MCF 10A (cell line): ENCODE results near the gene VASH1. TPM values are rescaled to one million over a fixed set of nuclear protein-coding genes. Genes with fewer than 3 reads are reported as not detected.

Experiments
- BruUV-seq: library from RNA; stranded (reverse); fragments of 400-500 nt; replicated peaks from 2 replicates; lab custom pipeline; 2021; lab: Mats Ljungman, UMichigan
- CTCF ChIA-PET: fragments of 300-600 bp; sonication (Branson Sonifier 250); formaldehyde crosslinking; extraction: SDS; loops from one replicate; lab custom pipeline; 2021; ENCODE audit warnings: antibody characterized with exemption, inconsistent platforms; lab: Yijun Ruan, JAX
- POLR2A ChIA-PET: fragments of 300-600, 350-650 bp; sonication (Branson Sonifier 250); formaldehyde crosslinking; extraction: SDS; loops from one replicate; lab custom pipeline; 2020; ENCODE audit warnings: antibody characterized with exemption, inconsistent platforms; lab: Yijun Ruan, JAX
- DNase-seq: peaks from one replicate; pipeline ENCODE4 v3.0.0-alpha.2; 2018; ENCODE audit not compliant: unreplicated experiment
- H3K27ac Mint-ChIP-seq: one replicate; pipeline ENCODE4 v1.8.0; 2022; ENCODE audit warnings: mild to moderate bottlenecking, low read depth, mixed read lengths; ENCODE audit not compliant: unreplicated experiment
- H3K27me3 Mint-ChIP-seq: one replicate; pipeline ENCODE4 v1.8.0; 2022; ENCODE audit warnings: mixed read lengths; ENCODE audit not compliant: insufficient read depth, unreplicated experiment
- H3K36me3 Mint-ChIP-seq: one replicate; pipeline ENCODE4 v1.8.0; 2022; ENCODE audit warnings: mild to moderate bottlenecking, moderate library complexity, mixed read lengths; ENCODE audit not compliant: insufficient read depth, unreplicated experiment
- H3K4me1 Mint-ChIP-seq: one replicate; pipeline ENCODE4 v1.8.0; 2022; ENCODE audit warnings: mixed read lengths; ENCODE audit not compliant: insufficient read depth, unreplicated experiment
- H3K4me3 Mint-ChIP-seq: one replicate; pipeline ENCODE4 v1.8.0; 2022; ENCODE audit warnings: mild to moderate bottlenecking, moderate library complexity, mixed read lengths; ENCODE audit not compliant: unreplicated experiment
- H3K9me3 Mint-ChIP-seq: one replicate; pipeline ENCODE4 v1.8.0; 2022; ENCODE audit warnings: mixed read lengths; ENCODE audit not compliant: unreplicated experiment
- intact Hi-C: fragments of 100-400 bp; cut with micrococcal nuclease; formaldehyde crosslinking; loops from 2 replicates; pipeline ENCODE4 v1.14.1; 2022
- total RNA-seq: library from RNA; stranded (reverse); gene quantifications from 2 replicates; pipeline ENCODE4 v1.2.3, GENCODE V29; 2022
- TF ChIP-seq, protein P1 (sequence below): fragments of 200-600 bp; IDR thresholded peaks from one replicate; pipeline ENCODE4 v1.8.0; 2022; ENCODE audit warnings: antibody characterized with exemption, mild to moderate bottlenecking; ENCODE audit not compliant: unreplicated experiment

VASH1 gene
- total RNA-seq, 1 experiment from 2014 or later, result 0.35 TPM

DNA sequence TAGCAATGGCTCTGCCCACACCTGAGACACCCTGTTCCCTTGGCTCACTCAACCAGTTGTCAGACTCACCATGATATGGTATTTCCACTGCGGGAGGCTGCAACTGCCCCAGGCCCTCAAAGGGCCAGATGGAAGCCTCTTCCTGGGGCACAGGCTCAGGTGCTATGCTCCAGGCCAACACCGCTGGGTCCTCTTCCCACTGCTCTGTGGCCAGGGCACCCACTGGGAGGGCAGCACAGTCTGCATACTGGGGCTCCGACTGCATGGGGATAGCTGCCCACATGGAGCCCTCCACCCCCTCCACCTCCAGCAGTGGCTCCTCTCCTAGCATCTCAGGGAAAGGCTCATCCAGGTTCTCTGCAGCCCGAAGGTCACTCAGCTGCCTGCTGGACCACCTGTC is 47.7 kb downstream of the VASH1 start:
- Mint-ChIP-seq H3K9me3 (no peaks in the 10 kb centered on the region), H3K36me3 (peaks cover 25% of the 10 kb centered on the region), H3K27me3 (no peaks in the 10 kb centered on the region), H3K4me1 (peaks cover 14% of the 10 kb centered on the region), H3K27ac (no peak overlapping the region), H3K4me3 (no peak overlapping the region)
- intact Hi-C loops, result no loop called here
- POLR2A ChIA-PET, result no interaction called here
- no peak for DNase-seq
- no TSS peak for BruUV-seq
- TF ChIP-seq, protein P1, sequence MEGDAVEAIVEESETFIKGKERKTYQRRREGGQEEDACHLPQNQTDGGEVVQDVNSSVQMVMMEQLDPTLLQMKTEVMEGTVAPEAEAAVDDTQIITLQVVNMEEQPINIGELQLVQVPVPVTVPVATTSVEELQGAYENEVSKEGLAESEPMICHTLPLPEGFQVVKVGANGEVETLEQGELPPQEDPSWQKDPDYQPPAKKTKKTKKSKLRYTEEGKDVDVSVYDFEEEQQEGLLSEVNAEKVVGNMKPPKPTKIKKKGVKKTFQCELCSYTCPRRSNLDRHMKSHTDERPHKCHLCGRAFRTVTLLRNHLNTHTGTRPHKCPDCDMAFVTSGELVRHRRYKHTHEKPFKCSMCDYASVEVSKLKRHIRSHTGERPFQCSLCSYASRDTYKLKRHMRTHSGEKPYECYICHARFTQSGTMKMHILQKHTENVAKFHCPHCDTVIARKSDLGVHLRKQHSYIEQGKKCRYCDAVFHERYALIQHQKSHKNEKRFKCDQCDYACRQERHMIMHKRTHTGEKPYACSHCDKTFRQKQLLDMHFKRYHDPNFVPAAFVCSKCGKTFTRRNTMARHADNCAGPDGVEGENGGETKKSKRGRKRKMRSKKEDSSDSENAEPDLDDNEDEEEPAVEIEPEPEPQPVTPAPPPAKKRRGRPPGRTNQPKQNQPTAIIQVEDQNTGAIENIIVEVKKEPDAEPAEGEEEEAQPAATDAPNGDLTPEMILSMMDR, result no peak
- CTCF ChIA-PET, result interaction anchor here (0.9 to 4.3 kb wide), 2 partner anchors 24 to 99 kb away, joined by 4 to 68 read pairs; no protein-coding TSS in a partner anchor

DNA sequence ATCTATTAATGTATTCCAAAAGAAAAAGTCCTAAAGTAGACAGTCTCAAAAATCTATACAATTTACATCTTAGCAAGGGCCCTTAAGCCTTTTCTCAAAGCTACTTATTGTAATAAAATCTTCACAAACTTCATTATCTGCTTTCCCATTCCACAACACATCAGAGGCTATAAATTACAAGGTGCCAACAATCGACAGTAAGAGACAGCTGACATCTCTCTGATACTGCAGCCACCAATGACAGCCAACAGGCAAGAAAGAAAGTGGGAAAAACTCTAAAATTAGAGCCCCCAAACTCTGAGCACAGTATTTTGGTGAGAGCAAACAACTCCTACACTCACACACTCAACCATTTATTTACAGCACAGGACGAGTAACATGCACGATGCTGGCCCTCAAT is 49.3 kb downstream of the VASH1 start:
- Mint-ChIP-seq H3K27ac (peak overlapping the region; percentile 91), H3K9me3 (no peaks in the 10 kb centered on the region), H3K27me3 (no peaks in the 10 kb centered on the region), H3K36me3 (peaks cover 21% of the 10 kb centered on the region), H3K4me1 (peaks cover 14% of the 10 kb centered on the region), H3K4me3 (peak overlapping the region; percentile 97)
- TF ChIP-seq, protein P1, result no peak
- ChIA-PET POLR2A (interaction anchor here (0.7 to 2.5 kb wide), 8 partner anchors 8 to 491 kb away, joined by 3 to 10 read pairs (median 3); no protein-coding TSS in a partner anchor), CTCF (interaction anchor here (0.6 to 4.3 kb wide), 6 partner anchors 25 to 760 kb away, joined by 3 to 68 read pairs (median 4); no protein-coding TSS in a partner anchor)
- no peak for DNase-seq
- intact Hi-C loops, result no loop called here
- no TSS peak for BruUV-seq

DNA sequence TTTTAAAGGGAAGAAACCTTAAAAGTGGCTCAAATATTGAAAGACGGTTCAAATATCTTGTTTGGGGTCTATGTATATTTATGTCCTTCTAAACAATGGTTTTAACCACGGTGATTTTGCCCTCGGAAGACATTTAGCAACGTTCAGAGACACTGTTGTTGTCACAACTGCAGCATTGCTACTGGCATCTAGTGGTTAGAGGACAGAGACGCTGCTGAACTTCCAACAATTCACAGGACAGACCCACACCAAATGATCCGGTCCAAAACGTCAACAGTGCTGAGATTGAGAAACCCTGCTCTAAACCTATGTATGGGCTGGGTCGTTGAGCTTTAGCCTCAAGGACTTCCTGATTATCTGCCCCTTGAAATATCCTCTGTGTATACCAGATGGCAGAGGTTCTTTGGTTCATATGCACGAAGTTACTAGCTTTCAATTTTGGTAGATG is 49.7 kb downstream of the VASH1 start:
- Mint-ChIP-seq H3K4me3 (peak overlapping the region; percentile 97), H3K27ac (peak overlapping the region; percentile 91), H3K36me3 (peaks cover 21% of the 10 kb centered on the region), H3K4me1 (peaks cover 14% of the 10 kb centered on the region), H3K9me3 (no peaks in the 10 kb centered on the region), H3K27me3 (no peaks in the 10 kb centered on the region)
- intact Hi-C loops, result loop anchor here (1.0 kb wide), 1 partner anchor 101 kb away; no protein-coding TSS in a partner anchor
- TF ChIP-seq, protein P1, result peak; percentile 32
- POLR2A ChIA-PET, result interaction anchor here (0.6 to 2.5 kb wide), 8 partner anchors 9 to 1244 kb away, joined by 3 to 10 read pairs (median 4); no protein-coding TSS in a partner anchor
- no TSS peak for BruUV-seq
- peak; percentile 57 for DNase-seq
- CTCF ChIA-PET, result interaction anchor here (0.5 to 4.3 kb wide), 14 partner anchors 26 to 760 kb away, joined by 3 to 68 read pairs (median 4); no protein-coding TSS in a partner anchor

DNA sequence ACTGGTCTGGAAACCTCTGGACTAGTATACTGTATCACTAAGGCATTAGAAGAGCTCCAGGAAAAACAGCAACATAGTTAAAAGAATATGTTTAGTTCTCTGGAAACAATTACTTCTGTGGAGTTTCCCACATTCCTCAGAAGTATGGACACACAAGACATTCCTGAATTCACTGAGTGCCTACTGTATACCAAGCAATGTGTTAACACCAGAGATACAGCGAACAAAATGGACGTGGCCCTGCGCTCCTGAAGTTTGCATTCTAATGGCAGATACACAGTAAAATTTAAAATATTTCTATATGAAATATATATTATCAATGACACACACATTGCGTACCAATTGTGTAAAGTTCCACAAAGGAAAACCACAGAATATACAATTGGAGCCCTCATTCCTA is 50.3 kb downstream of the VASH1 start:
- H3K36me3 Mint-ChIP-seq, result peaks cover 21% of the 10 kb centered on the region
- no peaks in the 10 kb centered on the region for H3K9me3 Mint-ChIP-seq
- ChIA-PET CTCF (interaction anchor here (0.5 to 4.3 kb wide), 11 partner anchors 26 to 612 kb away, joined by 3 to 68 read pairs (median 4); no protein-coding TSS in a partner anchor), POLR2A (interaction anchor here (0.6 to 2.5 kb wide), 17 partner anchors 9 to 1244 kb away, joined by 3 to 15 read pairs (median 4); partner anchors contain the start of genes AHSA1, CIPC, GPATCH2L and IRF2BPL)
- TF ChIP-seq, protein P1, result no peak
- no peaks in the 10 kb centered on the region for H3K27me3 Mint-ChIP-seq
- DNase-seq, result peak; percentile 13
- peak overlapping the region; percentile 97 for H3K4me3 Mint-ChIP-seq
- H3K27ac Mint-ChIP-seq, result peak overlapping the region; percentile 91
- H3K4me1 Mint-ChIP-seq, result peaks cover 14% of the 10 kb centered on the region
- BruUV-seq, result no TSS peak
- intact Hi-C loops, result loop anchor here (1.0 kb wide), 1 partner anchor 101 kb away; no protein-coding TSS in a partner anchor
